ENCODE data around the gene PCNX1.

GRCh38 chr14:71050227-71050823 lies 143.1 kb downstream of the PCNX1 start:
- no peak for TF ChIP-seq FOXP2 (optimal IDR thresholded peaks at IDR 0.05; ENCODE audit: control extremely low read depth, extremely low read length, insufficient read depth)
- TF ChIP-seq EZH2 (IDR thresholded peaks at IDR 0.05), result no peak
- no peak for TF ChIP-seq POLR2AphosphoS5 (IDR thresholded peaks at IDR 0.05; ENCODE audit: borderline replicate concordance, low read depth, low read length)

All from SK-N-MC (cell line).